K562 (cell line): ENCODE data around the gene MECP2.

Source experiments
- ARID3A ChIP-seq: IDR thresholded peaks from 2 replicates; pipeline ENCODE4 v1.6.1; 2012; ENCODE audit warnings: low read depth, low read length, improper control_type of control experiment, borderline replicate concordance
- BACH1 ChIP-seq: fragments of 200-800 bp; sonication (Bioruptor generic); IDR thresholded peaks from 2 replicates; pipeline ENCODE4 v1.6.1; 2016; ENCODE audit warnings: missing genetic modification characterization, missing compliant biosample characterization
- CTCF ChIP-seq, 3 experiments: IDR thresholded peaks in 2 of 3; conservative IDR thresholded peaks in 1 of 3; 2 replicates each; pipeline ENCODE4 v1.5.1; 2011 to 2012; ENCODE audit warnings: low read length in 3 of 3, mild to moderate bottlenecking in 3 of 3, control low read depth in 2 of 3, improper control_type of control experiment in 1 of 3, inconsistent platforms in 1 of 3, low read depth in 1 of 3, mixed read lengths in 1 of 3, moderate library complexity in 1 of 3; ENCODE audit not compliant: insufficient read depth in 2 of 3
- ELF4 ChIP-seq: fragments of 450-650 bp; formaldehyde crosslinking; IDR thresholded peaks from 2 replicates; pipeline ENCODE4 v1.4.0; 2022; ENCODE audit warnings: missing genetic modification characterization
- FOXA1 ChIP-seq: fragments of 450-650 bp; IDR thresholded peaks from 2 replicates; pipeline ENCODE4 v1.6.1; 2016; ENCODE audit warnings: mild to moderate bottlenecking, borderline replicate concordance
- RBM25 ChIP-seq: fragments of 200-400 bp; formaldehyde crosslinking; IDR thresholded peaks from 2 replicates; pipeline ENCODE4 v1.6.1; 2018; ENCODE audit warnings: low read length, low read depth, moderate library complexity; ENCODE audit not compliant: severe bottlenecking
- SMAD4 ChIP-seq: fragments of 250-450 bp; sonication (Bioruptor Pico); conservative IDR thresholded peaks from 2 replicates; pipeline ENCODE4 v1.8.0; 2021; ENCODE audit warnings: inconsistent platforms, mild to moderate bottlenecking, moderate library complexity
- SMARCB1 ChIP-seq: IDR thresholded peaks from 2 replicates; pipeline ENCODE4 v1.6.1; 2011; ENCODE audit warnings: improper control_type of control experiment, low read depth; ENCODE audit not compliant: insufficient read length
- ZNF274 ChIP-seq: IDR thresholded peaks from 2 replicates; pipeline ENCODE4 v1.6.1; 2011; ENCODE audit warnings: low read depth, mild to moderate bottlenecking, low read length, moderate library complexity, borderline replicate concordance

- TF ChIP-seq ARID3A (no peak), RBM25 (no peak), CTCF (IDR thresholded peaks at IDR 0.05 in 2 of 3, conservative IDR thresholded peaks at IDR 0.05 in 1 of 3; ENCODE audit: insufficient read depth in 2 of 3, low read depth in 1 of 3, low read length in 3 of 3) (no peak), BACH1 (no peak), ZNF274 (no peak), SMARCB1 (no peak), SMAD4 (CRISPR knock-in tag) (no peak), ELF4 (CRISPR knock-in tag) (no peak), FOXA1 (no peak)
Observed at GRCh38 chrX:154063234-154063633, 34.3 kb downstream of the MECP2 start.
